GM12878 (cell line): ENCODE results near the gene DRD2. TPM values are rescaled to one million over a fixed set of nuclear protein-coding genes. Genes with fewer than 3 reads are reported as not detected.

Source experiments
- ATAC-seq: fragments of 200-7000 bp; cut with Tn5 transposase; 3 replicates; pipeline ENCODE4 v1.9.1; 2020; ENCODE audit warnings: mild to moderate bottlenecking, moderate library complexity
- BruUV-seq: library from RNA; stranded (reverse); fragments of 400-500 nt; replicated peaks from 2 replicates; lab custom pipeline; 2021; lab: Mats Ljungman, UMichigan
- CTCF ChIA-PET: fragments of 300-600 bp; sonication (Branson Sonifier 250); formaldehyde crosslinking; extraction: SDS; loops from one replicate; lab custom pipeline; 2021; ENCODE audit warnings: inconsistent platforms; lab: Yijun Ruan, JAX
- POLR2A ChIA-PET: fragments of 350-600 bp; formaldehyde crosslinking; extraction: SDS; loops from one replicate; lab custom pipeline; 2021; ENCODE audit warnings: inconsistent platforms; lab: Charles Lee
- RAD21 ChIA-PET: fragments of 300-600 bp; sonication (Branson Sonifier 250); formaldehyde crosslinking; loops from one replicate; lab custom pipeline; 2023; ENCODE audit warnings: antibody characterized with exemption; ENCODE audit not compliant: unreplicated experiment; lab: Charles Lee
- SMC1A ChIA-PET: fragments of 300-600 bp; sonication (Branson Sonifier 250); formaldehyde crosslinking; loops from one replicate; lab custom pipeline; 2023; ENCODE audit not compliant: unreplicated experiment, uncharacterized antibody; lab: Charles Lee
- DNase-seq: peaks from one replicate; pipeline ENCODE4 v3.0.0-alpha.2; 2011; ENCODE audit warnings: low read depth, low spot score
- FAIRE-seq: peaks from 3 replicates; lab custom pipeline; 2011; peaks lifted over from hg19 to GRCh38; lab: Jason Lieb, UNC
- H2AFZ ChIP-seq: 2 replicates; pipeline ENCODE4 v1.6.0; 2011; ENCODE audit warnings: low read depth, low read length, control low read depth; ENCODE audit not compliant: control insufficient read depth
- H3K27ac ChIP-seq: 2 replicates; pipeline ENCODE4 v1.5.1; 2011; ENCODE audit warnings: control low read depth; ENCODE audit not compliant: control insufficient read depth, insufficient read depth
- H3K27me3 ChIP-seq, 2 experiments: replicated peaks in 1 of 2; 2 replicates each; pipeline versions ENCODE4 v1.6.0 to v1.6.1; 2011; ENCODE audit warnings: low read length in 1 of 2; ENCODE audit not compliant: control insufficient read depth in 2 of 2, insufficient read depth in 2 of 2
- H3K36me3 ChIP-seq, 2 experiments: 2 replicates each; pipeline ENCODE4 v1.5.1; 2011; ENCODE audit warnings: low read length in 1 of 2; ENCODE audit not compliant: control insufficient read depth in 2 of 2, insufficient read depth in 2 of 2
- H3K4me1 ChIP-seq: 2 replicates; pipeline ENCODE4 v1.6.1; 2011; ENCODE audit warnings: mild to moderate bottlenecking, low read length, moderate library complexity, mixed read lengths; ENCODE audit not compliant: control insufficient read depth, insufficient read depth
- H3K4me2 ChIP-seq: 2 replicates; pipeline ENCODE4 v1.6.0; 2011; ENCODE audit warnings: control low read depth; ENCODE audit not compliant: control insufficient read depth, insufficient read depth
- H3K4me3 ChIP-seq: fragments of 200-600 bp; sonication (generic); 2 replicates; pipeline ENCODE4 v1.5.1; 2016
- H3K79me2 ChIP-seq: 2 replicates; pipeline ENCODE4 v1.6.0; 2011; ENCODE audit warnings: low read length; ENCODE audit not compliant: control insufficient read depth, insufficient read depth
- H3K9ac ChIP-seq: 2 replicates; pipeline ENCODE4 v1.8.0; 2011; ENCODE audit warnings: low read length, control low read depth, mixed read lengths; ENCODE audit not compliant: control insufficient read depth, insufficient read depth
- H3K9me3 ChIP-seq: replicated peaks from 3 replicates; pipeline ENCODE4 v1.5.1; 2011; ENCODE audit warnings: mild to moderate bottlenecking, low read length; ENCODE audit not compliant: control insufficient read depth, insufficient read depth
- H4K20me1 ChIP-seq: 2 replicates; pipeline ENCODE4 v1.6.0; 2011; ENCODE audit not compliant: control insufficient read depth, insufficient read depth
- CHD4 ChIP-seq: fragments of 200-600 bp; sonication (generic); IDR thresholded peaks from 2 replicates; pipeline ENCODE4 v1.6.1; 2016; ENCODE audit warnings: mild to moderate bottlenecking
- ESRRA ChIP-seq: IDR thresholded peaks from 2 replicates; pipeline ENCODE4 v1.6.1; 2012; ENCODE audit warnings: mild to moderate bottlenecking, low read length, improper control_type of control experiment
- FOS ChIP-seq: IDR thresholded peaks from 3 replicates; pipeline ENCODE4 v1.6.1; 2011; ENCODE audit warnings: borderline replicate concordance; ENCODE audit not compliant: insufficient read length; ENCODE audit errors: extremely low read depth
- IKZF2 ChIP-seq, 2 experiments: fragments of 450-650 bp; IDR thresholded peaks; 2 replicates each; pipeline ENCODE4 v1.6.1; 2017; ENCODE audit warnings: mild to moderate bottlenecking in 2 of 2, moderate library complexity in 2 of 2
- MTA3 ChIP-seq: IDR thresholded peaks from 2 replicates; pipeline ENCODE4 v1.6.1; 2012; ENCODE audit warnings: low read length, inconsistent platforms, borderline replicate concordance
- NFXL1 ChIP-seq: fragments of 450-650 bp; IDR thresholded peaks from 2 replicates; pipeline ENCODE4 v1.6.1; 2017; ENCODE audit warnings: antibody characterized with exemption, mild to moderate bottlenecking, borderline replicate concordance
- PML ChIP-seq: IDR thresholded peaks from 2 replicates; pipeline ENCODE4 v1.6.1; 2012; ENCODE audit warnings: low read length, inconsistent platforms
- SMAD1 ChIP-seq: fragments of 450-650 bp; IDR thresholded peaks from 2 replicates; pipeline ENCODE4 v1.6.1; 2018; ENCODE audit warnings: mild to moderate bottlenecking, low read depth; ENCODE audit not compliant: partially characterized antibody
- SMAD5 ChIP-seq: IDR thresholded peaks from 2 replicates; pipeline ENCODE4 v1.6.1; 2016; ENCODE audit warnings: antibody characterized with exemption, low read depth
- SRF ChIP-seq, 2 experiments: IDR thresholded peaks; 2 replicates each; pipeline ENCODE4 v1.6.1; 2011; ENCODE audit warnings: low read depth in 2 of 2, low read length in 2 of 2, mild to moderate bottlenecking in 1 of 2, moderate library complexity in 1 of 2
- WGBS: methylation state at CpG from one replicate; pipeline ENCODE4 v1.1.6; 2016; ENCODE audit warnings: low lambda C conversion rate; ENCODE audit not compliant: insufficient replicate concordance, insufficient coverage; ENCODE audit errors: missing lambda C conversion rate; 5-methylcytosine and 5-hydroxymethylcytosine counted together
- in situ Hi-C: fragments of 300-500 bp; cut with MboI; formaldehyde crosslinking; loops from 9 replicates; pipeline ENCODE4 v1.14.3; 2018; ENCODE audit warnings: mixed read lengths
- intact Hi-C: fragments of 100-400 bp; cut with micrococcal nuclease; formaldehyde crosslinking; loops from one replicate; pipeline ENCODE4 v1.14.2; 2022; ENCODE audit not compliant: unreplicated experiment
- polyA plus RNA-seq, 11 experiments: library from polyadenylated mRNA; depleted of rRNA in 4 of 11; unstranded in 6 of 11; stranded (reverse) in 5 of 11; fragments of >200 nt; fragmentation: Nextera tagmentation in 4 of 11; fragmentation: Illumina TruSeq in 1 of 11; extraction: Ambion mirVana in 4 of 11; extraction: Trizol in 1 of 11; gene quantifications; 1 replicate in 1 of 11; 2 replicates in 10 of 11; pipeline versions ENCODE4 v1.2.1 to v1.2.3, GENCODE V29; 2011 to 2016; ENCODE audit warnings: inconsistent platforms in 2 of 11, missing spikeins in 2 of 11, low read depth in 1 of 11
- total RNA-seq, 4 experiments: library from RNA; depleted of rRNA in 3 of 4; stranded (reverse); fragments of >200 nt in 3 of 4; fragmentation: Illumina TruSeq in 1 of 4; extraction: Trizol in 1 of 4; gene quantifications; 2 replicates each; pipeline versions ENCODE4 v1.2.1 to v1.2.3, GENCODE V29; 2013 to 2021
- TF ChIP-seq, protein P1 (sequence below), 3 experiments: IDR thresholded peaks in 2 of 3; conservative IDR thresholded peaks in 1 of 3; 2 replicates each; pipeline ENCODE4 v1.5.1; 2011; ENCODE audit warnings: low read depth in 3 of 3, low read length in 3 of 3, mild to moderate bottlenecking in 3 of 3, control low read depth in 2 of 3, moderate library complexity in 2 of 3, inconsistent platforms in 1 of 3, mixed read lengths in 1 of 3; ENCODE audit not compliant: control insufficient read depth in 2 of 3, insufficient read depth in 1 of 3; ENCODE audit errors: extremely low read depth in 1 of 3
- TF ChIP-seq, protein P2 (sequence below): fragments of 150-350 bp; IDR thresholded peaks from 2 replicates; pipeline ENCODE4 v1.6.1; 2016; ENCODE audit warnings: low read depth, low read length
- TF ChIP-seq, protein P3 (sequence below): IDR thresholded peaks from 2 replicates; pipeline ENCODE4 v1.6.1; 2012; ENCODE audit warnings: low read depth, low read length, improper control_type of control experiment
- TF ChIP-seq, protein P4 (sequence below): fragments of 450-650 bp; IDR thresholded peaks from 2 replicates; pipeline ENCODE4 v1.6.1; 2017; ENCODE audit warnings: low read depth, mild to moderate bottlenecking, moderate library complexity

The DRD2 gene
- total and polyA plus RNA-seq, 10 of the 15 experiments (the other 5 are each of a cell fraction or from before 2014, with no cell fraction given): not detected

DNA sequence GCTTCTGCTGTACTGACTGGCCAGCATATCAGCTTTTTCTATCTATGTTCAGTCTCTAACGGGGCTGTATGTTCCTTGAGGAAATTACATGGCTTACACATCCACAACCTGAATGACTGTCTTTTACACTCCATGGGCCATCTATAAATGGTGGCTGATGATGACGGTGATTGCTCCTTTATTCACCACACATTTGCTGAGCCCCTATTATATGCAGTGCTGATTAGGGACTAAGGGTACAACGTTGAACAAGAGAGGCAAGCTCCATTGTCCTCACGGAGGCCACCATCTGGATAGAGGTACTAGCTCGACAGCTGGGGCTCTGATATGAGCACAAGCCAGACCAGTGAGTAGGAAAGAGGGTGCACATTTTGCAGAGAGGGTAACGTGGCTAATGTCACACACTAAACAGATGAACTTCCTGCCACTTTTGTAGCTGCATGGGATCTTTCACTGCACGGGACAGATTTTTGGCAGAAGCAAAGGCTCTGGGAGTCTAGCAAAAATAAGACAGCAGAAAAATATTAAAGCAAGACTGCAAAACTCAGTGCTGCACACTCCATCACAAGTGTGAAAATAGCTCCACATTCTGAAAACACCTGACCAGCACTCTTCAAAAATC is 30.6 kb downstream of the DRD2 start:
- Histone ChIP-seq H3K36me3 (no peaks in the 10 kb centered on the region), H4K20me1 (no peaks in the 10 kb centered on the region), H3K4me2 (no peak overlapping the region), H3K9ac (no peak overlapping the region), H3K27ac (no peak overlapping the region), H3K9me3 (no peaks in the 10 kb centered on the region), H3K4me1 (peaks cover 3% of the 10 kb centered on the region; the same call in 1 of the 2 replicates), H3K27me3 (peaks cover 2 to 3% of the 10 kb centered on the region in 2 experiments; a peak in 3 of 4 replicates), H3K79me2 (no peaks in the 10 kb centered on the region), H2AFZ (no peak overlapping the region), H3K4me3 (no peak overlapping the region)
- BruUV-seq: no TSS peak
- intact Hi-C loops: no loop called here
- no peak for TF ChIP-seq IKZF2 (IDR thresholded peaks at IDR 0.05)
- TF ChIP-seq CHD4: no peak
- TF ChIP-seq, protein P1, sequence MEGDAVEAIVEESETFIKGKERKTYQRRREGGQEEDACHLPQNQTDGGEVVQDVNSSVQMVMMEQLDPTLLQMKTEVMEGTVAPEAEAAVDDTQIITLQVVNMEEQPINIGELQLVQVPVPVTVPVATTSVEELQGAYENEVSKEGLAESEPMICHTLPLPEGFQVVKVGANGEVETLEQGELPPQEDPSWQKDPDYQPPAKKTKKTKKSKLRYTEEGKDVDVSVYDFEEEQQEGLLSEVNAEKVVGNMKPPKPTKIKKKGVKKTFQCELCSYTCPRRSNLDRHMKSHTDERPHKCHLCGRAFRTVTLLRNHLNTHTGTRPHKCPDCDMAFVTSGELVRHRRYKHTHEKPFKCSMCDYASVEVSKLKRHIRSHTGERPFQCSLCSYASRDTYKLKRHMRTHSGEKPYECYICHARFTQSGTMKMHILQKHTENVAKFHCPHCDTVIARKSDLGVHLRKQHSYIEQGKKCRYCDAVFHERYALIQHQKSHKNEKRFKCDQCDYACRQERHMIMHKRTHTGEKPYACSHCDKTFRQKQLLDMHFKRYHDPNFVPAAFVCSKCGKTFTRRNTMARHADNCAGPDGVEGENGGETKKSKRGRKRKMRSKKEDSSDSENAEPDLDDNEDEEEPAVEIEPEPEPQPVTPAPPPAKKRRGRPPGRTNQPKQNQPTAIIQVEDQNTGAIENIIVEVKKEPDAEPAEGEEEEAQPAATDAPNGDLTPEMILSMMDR (IDR thresholded peaks at IDR 0.05 in 2 of 3, conservative IDR thresholded peaks at IDR 0.05 in 1 of 3; ENCODE audit: control insufficient read depth in 2 of 3, extremely low read depth in 1 of 3, insufficient read depth in 1 of 3, low read depth in 3 of 3, low read length in 3 of 3): no peak
- TF ChIP-seq, protein P2, sequence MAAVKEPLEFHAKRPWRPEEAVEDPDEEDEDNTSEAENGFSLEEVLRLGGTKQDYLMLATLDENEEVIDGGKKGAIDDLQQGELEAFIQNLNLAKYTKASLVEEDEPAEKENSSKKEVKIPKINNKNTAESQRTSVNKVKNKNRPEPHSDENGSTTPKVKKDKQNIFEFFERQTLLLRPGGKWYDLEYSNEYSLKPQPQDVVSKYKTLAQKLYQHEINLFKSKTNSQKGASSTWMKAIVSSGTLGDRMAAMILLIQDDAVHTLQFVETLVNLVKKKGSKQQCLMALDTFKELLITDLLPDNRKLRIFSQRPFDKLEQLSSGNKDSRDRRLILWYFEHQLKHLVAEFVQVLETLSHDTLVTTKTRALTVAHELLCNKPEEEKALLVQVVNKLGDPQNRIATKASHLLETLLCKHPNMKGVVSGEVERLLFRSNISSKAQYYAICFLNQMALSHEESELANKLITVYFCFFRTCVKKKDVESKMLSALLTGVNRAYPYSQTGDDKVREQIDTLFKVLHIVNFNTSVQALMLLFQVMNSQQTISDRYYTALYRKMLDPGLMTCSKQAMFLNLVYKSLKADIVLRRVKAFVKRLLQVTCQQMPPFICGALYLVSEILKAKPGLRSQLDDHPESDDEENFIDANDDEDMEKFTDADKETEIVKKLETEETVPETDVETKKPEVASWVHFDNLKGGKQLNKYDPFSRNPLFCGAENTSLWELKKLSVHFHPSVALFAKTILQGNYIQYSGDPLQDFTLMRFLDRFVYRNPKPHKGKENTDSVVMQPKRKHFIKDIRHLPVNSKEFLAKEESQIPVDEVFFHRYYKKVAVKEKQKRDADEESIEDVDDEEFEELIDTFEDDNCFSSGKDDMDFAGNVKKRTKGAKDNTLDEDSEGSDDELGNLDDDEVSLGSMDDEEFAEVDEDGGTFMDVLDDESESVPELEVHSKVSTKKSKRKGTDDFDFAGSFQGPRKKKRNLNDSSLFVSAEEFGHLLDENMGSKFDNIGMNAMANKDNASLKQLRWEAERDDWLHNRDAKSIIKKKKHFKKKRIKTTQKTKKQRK: no peak
- TF ChIP-seq MTA3: no peak
- TF ChIP-seq SMAD1: no peak
- TF ChIP-seq SRF (IDR thresholded peaks at IDR 0.05; ENCODE audit: low read depth in 2 of 2, low read length in 2 of 2): no peak
- TF ChIP-seq SMAD5: no peak
- TF ChIP-seq NFXL1: no peak
- TF ChIP-seq, protein P3, sequence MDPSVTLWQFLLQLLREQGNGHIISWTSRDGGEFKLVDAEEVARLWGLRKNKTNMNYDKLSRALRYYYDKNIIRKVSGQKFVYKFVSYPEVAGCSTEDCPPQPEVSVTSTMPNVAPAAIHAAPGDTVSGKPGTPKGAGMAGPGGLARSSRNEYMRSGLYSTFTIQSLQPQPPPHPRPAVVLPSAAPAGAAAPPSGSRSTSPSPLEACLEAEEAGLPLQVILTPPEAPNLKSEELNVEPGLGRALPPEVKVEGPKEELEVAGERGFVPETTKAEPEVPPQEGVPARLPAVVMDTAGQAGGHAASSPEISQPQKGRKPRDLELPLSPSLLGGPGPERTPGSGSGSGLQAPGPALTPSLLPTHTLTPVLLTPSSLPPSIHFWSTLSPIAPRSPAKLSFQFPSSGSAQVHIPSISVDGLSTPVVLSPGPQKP: no peak
- TF ChIP-seq, protein P4, sequence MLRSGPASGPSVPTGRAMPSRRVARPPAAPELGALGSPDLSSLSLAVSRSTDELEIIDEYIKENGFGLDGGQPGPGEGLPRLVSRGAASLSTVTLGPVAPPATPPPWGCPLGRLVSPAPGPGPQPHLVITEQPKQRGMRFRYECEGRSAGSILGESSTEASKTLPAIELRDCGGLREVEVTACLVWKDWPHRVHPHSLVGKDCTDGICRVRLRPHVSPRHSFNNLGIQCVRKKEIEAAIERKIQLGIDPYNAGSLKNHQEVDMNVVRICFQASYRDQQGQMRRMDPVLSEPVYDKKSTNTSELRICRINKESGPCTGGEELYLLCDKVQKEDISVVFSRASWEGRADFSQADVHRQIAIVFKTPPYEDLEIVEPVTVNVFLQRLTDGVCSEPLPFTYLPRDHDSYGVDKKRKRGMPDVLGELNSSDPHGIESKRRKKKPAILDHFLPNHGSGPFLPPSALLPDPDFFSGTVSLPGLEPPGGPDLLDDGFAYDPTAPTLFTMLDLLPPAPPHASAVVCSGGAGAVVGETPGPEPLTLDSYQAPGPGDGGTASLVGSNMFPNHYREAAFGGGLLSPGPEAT: no peak
- TF ChIP-seq ESRRA: no peak
- no peak for TF ChIP-seq FOS
- no peak for TF ChIP-seq PML
- ChIA-PET POLR2A (no interaction called here), RAD21 (no interaction called here), SMC1A (no interaction called here), CTCF (interaction anchor here (0.6 kb wide), 1 partner anchor 122 kb away, joined by 3 read pairs; no protein-coding TSS in a partner anchor)
- WGBS: 19% methylated on average over 7 of the region's 7 CpGs
- FAIRE-seq (no peak), ATAC-seq (no peak), DNase-seq (no peak)
- in situ Hi-C loops: no loop called here
